Duodenal mucosa (tissue), 2 donors: ENCODE results near the gene SEZ6L.

Source experiments
- H3K27ac ChIP-seq: one replicate; pipeline ENCODE4 v1.7.0; 2013; ENCODE audit warnings: low read depth, low read length
- H3K27me3 ChIP-seq, 2 donors: one replicate each; pipeline ENCODE4 v1.7.0; 2013; ENCODE audit warnings: low read length in 2 of 2, control low read depth in 1 of 2; ENCODE audit not compliant: insufficient read depth in 2 of 2, control insufficient read depth in 1 of 2
- H3K36me3 ChIP-seq, 2 donors: one replicate each; pipeline ENCODE4 v1.7.0; 2013; ENCODE audit warnings: low read length in 2 of 2, control low read depth in 1 of 2; ENCODE audit not compliant: insufficient read depth in 2 of 2, control insufficient read depth in 1 of 2
- H3K4me1 ChIP-seq, 2 donors: one replicate each; pipeline ENCODE4 v1.7.0; 2013; ENCODE audit warnings: low read length in 2 of 2, control low read depth in 1 of 2; ENCODE audit not compliant: insufficient read depth in 2 of 2, control insufficient read depth in 1 of 2
- H3K4me3 ChIP-seq, 2 donors: one replicate each; pipeline ENCODE4 v1.7.0; 2013; ENCODE audit warnings: low read length in 2 of 2, low read depth in 1 of 2
- H3K9ac ChIP-seq, 2 donors: one replicate each; pipeline ENCODE4 v1.7.0; 2013; ENCODE audit warnings: low read length in 2 of 2, low read depth in 1 of 2
- H3K9me3 ChIP-seq, 2 donors: one replicate each; pipeline ENCODE4 v1.7.0; 2013; ENCODE audit warnings: low read length in 2 of 2, control low read depth in 1 of 2; ENCODE audit not compliant: control insufficient read depth in 1 of 2

SEZ6L gene

DNA sequence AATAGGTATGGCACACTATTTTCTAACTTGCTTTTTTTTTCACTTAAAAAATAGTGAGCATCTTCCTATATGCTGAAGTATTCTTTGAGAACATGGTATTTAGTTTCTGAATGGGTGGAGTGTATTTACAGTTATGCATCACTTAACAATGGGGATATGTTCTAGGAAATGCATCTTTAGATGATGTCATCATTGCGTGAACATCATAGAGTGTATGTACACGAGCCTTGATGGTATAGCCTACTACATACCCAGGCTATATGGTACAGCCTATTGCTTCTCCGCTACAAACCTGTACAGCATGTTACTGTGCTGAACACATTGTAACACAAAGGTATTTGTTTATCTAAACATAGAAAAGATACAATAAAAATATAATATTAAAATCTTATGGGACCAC, 135.5 kb downstream of the SEZ6L start:
- H3K9me3 ChIP-seq = no peaks in the 10 kb centered on the region
- no peak overlapping the region for H3K4me3 ChIP-seq
- peaks cover 4% of the 10 kb centered on the region in 2 donors for H3K27me3 ChIP-seq
- H3K36me3 ChIP-seq = no peaks in the 10 kb centered on the region
- H3K27ac ChIP-seq = no peak overlapping the region
- no peaks in the 10 kb centered on the region for H3K4me1 ChIP-seq
- no peak overlapping the region for H3K9ac ChIP-seq

DNA sequence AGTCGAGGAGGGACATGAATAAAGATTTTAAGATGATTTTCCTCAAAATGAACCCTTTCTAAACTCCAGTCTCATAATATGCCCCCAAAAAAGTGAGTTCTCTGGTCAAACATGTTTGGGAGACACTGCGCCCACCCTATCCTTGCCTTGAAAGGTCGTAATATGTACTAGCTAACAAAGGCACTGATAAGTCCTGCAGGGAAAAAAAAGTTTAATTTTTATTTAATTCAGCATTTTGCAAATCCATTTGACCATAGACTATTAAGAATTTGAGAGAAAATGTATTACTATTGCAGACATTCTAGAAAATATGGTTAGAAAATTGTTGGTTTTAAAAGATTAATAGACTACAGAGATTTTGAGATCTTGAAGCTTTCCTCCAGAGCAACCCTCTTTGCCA, 139.2 kb downstream of the SEZ6L start:
- no peak overlapping the region for H3K4me3 ChIP-seq
- no peaks in the 10 kb centered on the region for H3K36me3 ChIP-seq
- peaks cover 4% of the 10 kb centered on the region in 2 donors for H3K27me3 ChIP-seq
- no peak overlapping the region for H3K27ac ChIP-seq
- no peaks in the 10 kb centered on the region for H3K4me1 ChIP-seq
- H3K9me3 ChIP-seq = no peaks in the 10 kb centered on the region
- H3K9ac ChIP-seq = no peak overlapping the region

DNA sequence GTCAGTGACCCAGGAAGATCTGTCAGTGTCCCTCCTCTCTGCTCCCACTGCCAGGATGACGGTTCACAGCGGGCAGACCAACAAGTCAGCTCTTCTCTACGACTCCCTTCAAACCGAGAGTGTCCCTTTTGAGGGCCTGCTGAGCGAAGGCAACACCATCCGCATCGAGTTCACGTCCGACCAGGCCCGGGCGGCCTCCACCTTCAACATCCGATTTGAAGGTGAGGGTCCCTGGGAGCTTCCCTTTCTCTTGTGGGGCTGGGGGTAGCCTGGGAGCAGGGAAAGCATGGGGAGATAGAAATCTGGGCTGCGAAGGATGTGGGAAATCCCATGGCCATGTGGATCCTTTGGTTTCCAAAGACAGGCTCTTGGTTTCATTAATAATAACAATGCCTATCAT, 141.4 kb downstream of the SEZ6L start:
- no peaks in the 10 kb centered on the region for H3K4me1 ChIP-seq
- no peak overlapping the region for H3K4me3 ChIP-seq
- H3K27ac ChIP-seq = no peak overlapping the region
- H3K36me3 ChIP-seq = no peaks in the 10 kb centered on the region
- peaks cover 4 to 6% of the 10 kb centered on the region in 2 donors for H3K27me3 ChIP-seq
- H3K9ac ChIP-seq = no peak overlapping the region
- no peaks in the 10 kb centered on the region for H3K9me3 ChIP-seq

DNA sequence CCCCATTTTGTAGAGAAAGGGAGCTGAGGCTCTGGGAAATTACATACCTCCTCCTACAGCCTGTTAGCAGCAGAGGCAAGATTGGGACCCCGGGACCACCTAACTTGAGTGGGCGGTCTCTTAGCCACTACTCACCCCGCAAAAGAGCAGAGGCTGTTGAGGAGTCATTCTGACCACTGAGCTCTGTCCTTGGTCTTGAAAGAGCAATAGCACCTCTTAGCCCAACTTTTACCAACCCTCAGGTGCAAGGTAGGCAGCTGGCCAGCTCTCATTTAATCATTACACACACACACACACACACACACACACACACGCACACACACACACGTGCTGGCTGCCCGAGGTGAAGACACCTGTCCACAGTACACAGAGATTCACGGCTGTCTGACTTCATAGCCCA, 144.0 kb downstream of the SEZ6L start:
- no peak overlapping the region for H3K9ac ChIP-seq
- H3K4me1 ChIP-seq = no peaks in the 10 kb centered on the region
- no peak overlapping the region for H3K4me3 ChIP-seq
- no peaks in the 10 kb centered on the region for H3K36me3 ChIP-seq
- no peak overlapping the region for H3K27ac ChIP-seq
- no peaks in the 10 kb centered on the region for H3K9me3 ChIP-seq
- peaks cover 0 to 2% of the 10 kb centered on the region in 2 donors for H3K27me3 ChIP-seq

GRCh38 chr22:26314171-26314570, 144.9 kb downstream of the SEZ6L start:
- H3K9me3 ChIP-seq = no peaks in the 10 kb centered on the region
- no peak overlapping the region for H3K4me3 ChIP-seq
- H3K9ac ChIP-seq = no peak overlapping the region
- H3K27ac ChIP-seq = no peak overlapping the region
- H3K27me3 ChIP-seq = peaks cover 0 to 2% of the 10 kb centered on the region in 2 donors
- no peaks in the 10 kb centered on the region for H3K4me1 ChIP-seq
- H3K36me3 ChIP-seq = no peaks in the 10 kb centered on the region

GRCh38 chr22:26314656-26315055, 145.4 kb downstream of the SEZ6L start:
- H3K4me3 ChIP-seq = no peak overlapping the region
- H3K36me3 ChIP-seq = no peaks in the 10 kb centered on the region
- no peaks in the 10 kb centered on the region for H3K4me1 ChIP-seq
- no peak overlapping the region for H3K27ac ChIP-seq
- H3K9ac ChIP-seq = no peak overlapping the region
- peaks cover 0 to 5% of the 10 kb centered on the region in 2 donors for H3K27me3 ChIP-seq
- no peaks in the 10 kb centered on the region for H3K9me3 ChIP-seq

- Histone ChIP-seq H3K36me3 (no peaks in the 10 kb centered on the region), H3K4me1 (no peaks in the 10 kb centered on the region), H3K4me3 (no peak overlapping the region), H3K9me3 (no peaks in the 10 kb centered on the region), H3K27me3 (peaks cover 0 to 9% of the 10 kb centered on the region in 2 donors), H3K27ac (no peak overlapping the region), H3K9ac (no peak overlapping the region)
Observed at GRCh38 chr22:26316732-26317285, 147.5 kb downstream of the SEZ6L start.

DNA sequence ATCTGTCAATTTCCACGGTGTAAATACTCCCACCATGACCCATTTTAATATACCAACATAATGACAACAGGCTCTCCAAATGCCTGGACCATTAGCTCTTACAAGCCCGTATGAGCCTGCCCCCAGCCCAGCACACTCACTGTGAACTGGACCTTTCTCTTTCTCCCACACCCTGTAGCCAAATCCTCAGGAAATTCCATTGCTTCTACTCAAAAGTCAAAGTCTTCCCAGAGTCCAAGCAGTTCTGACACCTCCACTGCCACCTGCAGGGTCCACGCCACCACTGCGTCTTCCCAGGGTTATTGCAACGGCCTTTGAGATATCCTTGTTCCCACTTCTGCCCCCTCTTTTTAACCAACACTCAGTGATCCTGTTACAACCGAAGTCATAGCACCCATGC, 149.7 kb downstream of the SEZ6L start:
- Histone ChIP-seq H3K27me3 (peaks cover 0 to 11% of the 10 kb centered on the region in 2 donors), H3K4me1 (no peaks in the 10 kb centered on the region), H3K4me3 (no peak overlapping the region), H3K27ac (no peak overlapping the region), H3K9ac (no peak overlapping the region), H3K9me3 (no peaks in the 10 kb centered on the region), H3K36me3 (no peaks in the 10 kb centered on the region)

DNA sequence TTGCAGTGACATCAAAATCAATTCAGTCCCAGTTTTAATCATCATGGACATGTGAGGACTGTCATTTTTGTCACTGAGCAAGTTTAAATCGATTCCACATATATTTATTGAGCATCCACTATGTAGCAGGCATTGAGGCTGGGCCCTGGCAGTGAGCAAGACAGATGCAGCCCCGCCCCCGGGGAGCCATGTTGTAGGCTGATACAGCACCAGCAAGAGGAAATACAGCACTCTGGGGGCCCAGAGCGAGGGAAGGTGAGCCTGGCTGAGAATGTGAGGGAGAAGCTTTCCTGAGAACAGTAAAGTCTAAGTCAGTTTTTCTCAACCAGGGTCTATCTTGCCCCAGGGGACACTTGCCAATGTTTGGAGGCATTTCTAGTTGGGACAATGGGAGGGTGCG, 151.2 kb downstream of the SEZ6L start:
- Histone ChIP-seq H3K9ac (no peak overlapping the region), H3K4me1 (no peaks in the 10 kb centered on the region), H3K27me3 (peaks cover 0 to 14% of the 10 kb centered on the region in 2 donors), H3K4me3 (no peak overlapping the region), H3K36me3 (no peaks in the 10 kb centered on the region), H3K27ac (no peak overlapping the region), H3K9me3 (no peaks in the 10 kb centered on the region)

- H3K36me3 ChIP-seq = no peaks in the 10 kb centered on the region
- no peak overlapping the region for H3K4me3 ChIP-seq
- no peak overlapping the region for H3K27ac ChIP-seq
- no peak overlapping the region for H3K9ac ChIP-seq
- H3K9me3 ChIP-seq = no peaks in the 10 kb centered on the region
- peaks cover 4 to 18% of the 10 kb centered on the region in 2 donors for H3K27me3 ChIP-seq
- H3K4me1 ChIP-seq = no peaks in the 10 kb centered on the region
Observed at GRCh38 chr22:26321469-26321913, 152.2 kb downstream of the SEZ6L start.
